K562 (cell line): Measurements from ENCODE around the gene DGCR2. TPM values are rescaled to one million over a fixed set of nuclear protein-coding genes. Genes with fewer than 3 reads are reported as not detected.

Experiments used
- ATF7 ChIP-seq: fragments of 450-650 bp; IDR thresholded peaks from 2 replicates; pipeline ENCODE4 v1.7.1; 2014; ENCODE audit warnings: mild to moderate bottlenecking, moderate library complexity
- CREB1 ChIP-seq, 2 experiments: sonication (generic) in 1 of 2; formaldehyde crosslinking in 1 of 2; IDR thresholded peaks; 2 replicates each; pipeline versions ENCODE4 v1.6.1 to v1.8.0; 2012 to 2022; ENCODE audit warnings: inconsistent platforms in 1 of 2, mild to moderate bottlenecking in 1 of 2, missing genetic modification reagents in 1 of 2, moderate library complexity in 1 of 2
- DACH1 ChIP-seq: fragments of 450-650 bp; IDR thresholded peaks from 2 replicates; pipeline ENCODE4 v1.6.1; 2018; ENCODE audit not compliant: partially characterized antibody
- E2F3 ChIP-seq: fragments of 250-450 bp; sonication (Bioruptor Pico); IDR thresholded peaks from 2 replicates; pipeline ENCODE4 v1.4.0; 2020; ENCODE audit warnings: mild to moderate bottlenecking
- ELF4 ChIP-seq: fragments of 450-650 bp; formaldehyde crosslinking; IDR thresholded peaks from 2 replicates; pipeline ENCODE4 v1.4.0; 2022; ENCODE audit warnings: missing genetic modification characterization
- JUN ChIP-seq, 2 experiments: sonication (generic) in 1 of 2; formaldehyde crosslinking in 1 of 2; IDR thresholded peaks; 2 replicates each; pipeline versions ENCODE4 v1.6.1 to v1.8.0; 2012 to 2022; ENCODE audit warnings: borderline replicate concordance in 2 of 2, mild to moderate bottlenecking in 2 of 2, improper control_type of control experiment in 1 of 2, low read depth in 1 of 2, low read length in 1 of 2, missing genetic modification reagents in 1 of 2
- MTA1 ChIP-seq: fragments of 450-650 bp; IDR thresholded peaks from 2 replicates; pipeline ENCODE4 v1.6.1; 2017; ENCODE audit warnings: borderline replicate concordance
- MYC ChIP-seq, 2 experiments: fragments of 250-450 bp in 1 of 2; sonication (Bioruptor Pico) in 1 of 2; IDR thresholded peaks; 2 replicates each; pipeline versions ENCODE4 v1.5.1 to v1.6.1; 2012 to 2021; ENCODE audit warnings: low read depth in 2 of 2, borderline replicate concordance in 1 of 2, improper control_type of control experiment in 1 of 2, low read length in 1 of 2, mild to moderate bottlenecking in 1 of 2, moderate library complexity in 1 of 2
- PRPF4 ChIP-seq: fragments of 200-400 bp; formaldehyde crosslinking; IDR thresholded peaks from one replicate; pipeline ENCODE4 v1.6.1; 2017; ENCODE audit warnings: low read length, low read depth, mild to moderate bottlenecking; ENCODE audit not compliant: insufficient read depth, poor library complexity, severe bottlenecking
- SRSF1 ChIP-seq: fragments of 200-400 bp; formaldehyde crosslinking; IDR thresholded peaks from 2 replicates; pipeline ENCODE4 v1.6.1; 2017; ENCODE audit warnings: mild to moderate bottlenecking, low read depth, low read length, moderate library complexity
- TAF1 ChIP-seq: IDR thresholded peaks from 2 replicates; pipeline ENCODE4 v1.6.1; 2011; ENCODE audit warnings: mild to moderate bottlenecking, low read length, moderate library complexity; ENCODE audit not compliant: insufficient read depth, control insufficient read depth, severe bottlenecking; ENCODE audit errors: extremely low read depth
- TARDBP ChIP-seq: fragments of 450-650 bp; IDR thresholded peaks from 2 replicates; pipeline ENCODE4 v1.6.1; 2016
- ZNF79 ChIP-seq: fragments of 250-450 bp; sonication (Bioruptor Pico); IDR thresholded peaks from 2 replicates; pipeline ENCODE4 v1.4.0; 2020; ENCODE audit warnings: low read depth, mild to moderate bottlenecking, moderate library complexity
- polyA plus RNA-seq, 8 experiments: library from polyadenylated mRNA; depleted of rRNA in 4 of 8; stranded (reverse) in 5 of 8; unstranded in 3 of 8; fragments of >200 nt; fragmentation: Nextera tagmentation in 2 of 8; fragmentation: Illumina TruSeq in 1 of 8; extraction: Ambion mirVana in 2 of 8; extraction: Trizol in 1 of 8; gene quantifications; 2 replicates each; pipeline versions ENCODE4 v1.2.1 to v1.2.3, GENCODE V29; 2011 to 2014; ENCODE audit warnings: inconsistent platforms in 1 of 8, missing spikeins in 1 of 8
- total RNA-seq, 7 experiments: library from RNA; depleted of rRNA in 6 of 7; stranded (reverse); fragments of >200 nt in 6 of 7; fragmentation: Illumina TruSeq in 2 of 7; extraction: Trizol in 2 of 7; gene quantifications; 2 replicates each; pipeline versions ENCODE4 v1.2.1 to v1.2.3, GENCODE V29; 2011 to 2021; ENCODE audit warnings: low replicate concordance in 1 of 7
- TF ChIP-seq, protein P1 (sequence below): fragments of 450-650 bp; IDR thresholded peaks from 2 replicates; pipeline ENCODE4 v1.6.1; 2018; ENCODE audit not compliant: partially characterized antibody
- TF ChIP-seq, protein P2 (sequence below), 2 experiments: fragments of 200-800 bp in 1 of 2; sonication (Bioruptor generic) in 1 of 2; sonication (generic) in 1 of 2; formaldehyde crosslinking in 1 of 2; IDR thresholded peaks in 1 of 2; conservative IDR thresholded peaks in 1 of 2; 2 replicates each; pipeline versions ENCODE4 v1.5.0 to v1.6.1; 2016 to 2020; ENCODE audit warnings: missing compliant biosample characterization in 1 of 2, missing genetic modification characterization in 1 of 2, missing genetic modification reagents in 1 of 2
- TF ChIP-seq, protein P3 (sequence below): fragments of 450-650 bp; formaldehyde crosslinking; IDR thresholded peaks from 2 replicates; pipeline ENCODE4 v1.4.0; 2022; ENCODE audit warnings: missing genetic modification characterization
- TF ChIP-seq, protein P4 (sequence below), 2 experiments: fragments of 450-650 bp in 1 of 2; sonication (generic) in 1 of 2; formaldehyde crosslinking in 1 of 2; IDR thresholded peaks in 1 of 2; conservative IDR thresholded peaks in 1 of 2; 2 replicates each; pipeline versions ENCODE4 v1.6.1 to v1.8.1; 2016 to 2023; ENCODE audit warnings: mild to moderate bottlenecking in 2 of 2, moderate library complexity in 2 of 2, inconsistent platforms in 1 of 2, missing genetic modification reagents in 1 of 2

The DGCR2 gene
- total and polyA plus RNA-seq, 9 of the 15 experiments (the other 6 are each of a cell fraction or from before 2014, with no cell fraction given) = 0.69 to 101 (median 56.4) TPM

DNA sequence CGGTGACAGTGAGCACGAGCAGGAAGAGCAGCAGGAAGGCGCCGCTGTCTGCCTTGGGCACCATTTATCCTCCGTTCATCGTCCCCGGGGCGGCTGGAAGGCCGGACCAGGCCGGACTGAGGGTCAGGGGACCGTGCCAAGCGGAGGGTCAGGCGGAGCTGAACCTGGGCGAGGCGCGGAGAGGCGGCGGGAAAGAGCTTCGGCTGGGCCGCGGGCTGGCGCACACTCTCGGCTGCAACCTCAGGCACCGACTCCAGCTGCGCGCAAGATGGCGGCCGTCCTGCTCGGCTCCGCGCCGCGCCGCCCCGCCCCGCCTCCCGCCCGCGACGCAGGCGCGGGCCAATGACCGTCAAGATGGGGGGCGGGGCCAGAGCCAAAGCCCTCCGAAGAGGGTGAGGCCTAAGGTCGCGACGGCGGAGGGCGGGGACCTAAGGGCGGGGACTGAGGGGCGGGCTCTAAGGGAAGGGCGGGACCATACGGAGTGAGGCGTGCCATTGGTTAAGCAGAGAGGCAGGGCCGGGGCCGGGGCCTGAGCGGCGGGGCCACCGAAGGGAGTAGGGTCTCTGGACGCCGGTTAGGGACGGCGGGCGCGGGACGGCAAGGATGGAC, at the start of gene DGCR2 (continued):
- TF ChIP-seq, protein P1, sequence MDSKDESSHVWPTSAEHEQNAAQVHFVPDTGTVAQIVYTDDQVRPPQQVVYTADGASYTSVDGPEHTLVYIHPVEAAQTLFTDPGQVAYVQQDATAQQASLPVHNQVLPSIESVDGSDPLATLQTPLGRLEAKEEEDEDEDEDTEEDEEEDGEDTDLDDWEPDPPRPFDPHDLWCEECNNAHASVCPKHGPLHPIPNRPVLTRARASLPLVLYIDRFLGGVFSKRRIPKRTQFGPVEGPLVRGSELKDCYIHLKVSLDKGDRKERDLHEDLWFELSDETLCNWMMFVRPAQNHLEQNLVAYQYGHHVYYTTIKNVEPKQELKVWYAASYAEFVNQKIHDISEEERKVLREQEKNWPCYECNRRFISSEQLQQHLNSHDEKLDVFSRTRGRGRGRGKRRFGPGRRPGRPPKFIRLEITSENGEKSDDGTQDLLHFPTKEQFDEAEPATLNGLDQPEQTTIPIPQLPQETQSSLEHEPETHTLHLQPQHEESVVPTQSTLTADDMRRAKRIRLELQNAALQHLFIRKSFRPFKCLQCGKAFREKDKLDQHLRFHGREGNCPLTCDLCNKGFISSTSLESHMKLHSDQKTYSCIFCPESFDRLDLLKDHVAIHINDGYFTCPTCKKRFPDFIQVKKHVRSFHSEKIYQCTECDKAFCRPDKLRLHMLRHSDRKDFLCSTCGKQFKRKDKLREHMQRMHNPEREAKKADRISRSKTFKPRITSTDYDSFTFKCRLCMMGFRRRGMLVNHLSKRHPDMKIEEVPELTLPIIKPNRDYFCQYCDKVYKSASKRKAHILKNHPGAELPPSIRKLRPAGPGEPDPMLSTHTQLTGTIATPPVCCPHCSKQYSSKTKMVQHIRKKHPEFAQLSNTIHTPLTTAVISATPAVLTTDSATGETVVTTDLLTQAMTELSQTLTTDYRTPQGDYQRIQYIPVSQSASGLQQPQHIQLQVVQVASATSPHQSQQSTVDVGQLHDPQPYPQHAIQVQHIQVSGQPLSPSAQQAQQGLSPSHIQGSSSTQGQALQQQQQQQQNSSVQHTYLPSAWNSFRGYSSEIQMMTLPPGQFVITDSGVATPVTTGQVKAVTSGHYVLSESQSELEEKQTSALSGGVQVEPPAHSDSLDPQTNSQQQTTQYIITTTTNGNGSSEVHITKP = no peak
- TF ChIP-seq, protein P2, sequence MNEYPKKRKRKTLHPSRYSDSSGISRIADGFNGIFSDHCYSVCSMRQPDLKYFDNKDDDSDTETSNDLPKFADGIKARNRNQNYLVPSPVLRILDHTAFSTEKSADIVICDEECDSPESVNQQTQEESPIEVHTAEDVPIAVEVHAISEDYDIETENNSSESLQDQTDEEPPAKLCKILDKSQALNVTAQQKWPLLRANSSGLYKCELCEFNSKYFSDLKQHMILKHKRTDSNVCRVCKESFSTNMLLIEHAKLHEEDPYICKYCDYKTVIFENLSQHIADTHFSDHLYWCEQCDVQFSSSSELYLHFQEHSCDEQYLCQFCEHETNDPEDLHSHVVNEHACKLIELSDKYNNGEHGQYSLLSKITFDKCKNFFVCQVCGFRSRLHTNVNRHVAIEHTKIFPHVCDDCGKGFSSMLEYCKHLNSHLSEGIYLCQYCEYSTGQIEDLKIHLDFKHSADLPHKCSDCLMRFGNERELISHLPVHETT (CRISPR knock-in tag; conservative IDR thresholded peaks at IDR 0.05 in 1 of 2, IDR thresholded peaks at IDR 0.05 in 1 of 2) = peak in 1 of 2 experiments; percentile 64; a peak in 1 of 4 replicates
- TF ChIP-seq PRPF4 (peak; percentile 40), MYC (IDR thresholded peaks at IDR 0.05; ENCODE audit: low read depth, low read length) (peak; percentile 97), MYC (CRISPR knock-in tag; IDR thresholded peaks at IDR 0.05; ENCODE audit: borderline replicate concordance, low read depth) (no peak), SRSF1 (no peak), TAF1 (peak; percentile 96), CREB1 (IDR thresholded peaks at IDR 0.05) (peak; percentile 96), CREB1 (CRISPR knock-in tag; IDR thresholded peaks at IDR 0.05) (no peak), TARDBP (peak; percentile 71; the same call in 1 of the 2 replicates), E2F3 (CRISPR knock-in tag) (peak; percentile 94), ZNF79 (CRISPR knock-in tag) (no peak), ELF4 (peak; percentile 85; the same call in 1 of the 2 replicates), JUN (IDR thresholded peaks at IDR 0.05; ENCODE audit: borderline replicate concordance, low read depth, low read length) (peak; percentile 54; the same call in 1 of the 2 replicates), JUN (CRISPR knock-in tag; IDR thresholded peaks at IDR 0.05; ENCODE audit: borderline replicate concordance) (no peak), ATF7 (peak; percentile 85), MTA1 (peak; percentile 60; the same call in 1 of the 2 replicates), DACH1 (peak; percentile 58)
- TF ChIP-seq, protein P3, sequence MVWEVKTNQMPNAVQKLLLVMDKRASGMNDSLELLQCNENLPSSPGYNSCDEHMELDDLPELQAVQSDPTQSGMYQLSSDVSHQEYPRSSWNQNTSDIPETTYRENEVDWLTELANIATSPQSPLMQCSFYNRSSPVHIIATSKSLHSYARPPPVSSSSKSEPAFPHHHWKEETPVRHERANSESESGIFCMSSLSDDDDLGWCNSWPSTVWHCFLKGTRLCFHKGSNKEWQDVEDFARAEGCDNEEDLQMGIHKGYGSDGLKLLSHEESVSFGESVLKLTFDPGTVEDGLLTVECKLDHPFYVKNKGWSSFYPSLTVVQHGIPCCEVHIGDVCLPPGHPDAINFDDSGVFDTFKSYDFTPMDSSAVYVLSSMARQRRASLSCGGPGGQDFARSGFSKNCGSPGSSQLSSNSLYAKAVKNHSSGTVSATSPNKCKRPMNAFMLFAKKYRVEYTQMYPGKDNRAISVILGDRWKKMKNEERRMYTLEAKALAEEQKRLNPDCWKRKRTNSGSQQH (CRISPR knock-in tag) = no peak; the same call in 1 of the 2 replicates
- TF ChIP-seq, protein P4, sequence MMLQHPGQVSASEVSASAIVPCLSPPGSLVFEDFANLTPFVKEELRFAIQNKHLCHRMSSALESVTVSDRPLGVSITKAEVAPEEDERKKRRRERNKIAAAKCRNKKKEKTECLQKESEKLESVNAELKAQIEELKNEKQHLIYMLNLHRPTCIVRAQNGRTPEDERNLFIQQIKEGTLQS (IDR thresholded peaks at IDR 0.05) = no peak
- TF ChIP-seq, protein P4 (CRISPR knock-in tag; conservative IDR thresholded peaks at IDR 0.05) = 0 out of 2 replicates have a peak, but pooled peaks have one; percentile 23
